ENCODE results near the gene ZMYM4. TPM values are rescaled to one million over a fixed set of nuclear protein-coding genes. Genes with fewer than 3 reads are reported as not detected.

Gene ZMYM4
- 10 to 100 TPM; 27.8 to 37.7 (median 28.8) TPM for total RNA-seq

DNA sequence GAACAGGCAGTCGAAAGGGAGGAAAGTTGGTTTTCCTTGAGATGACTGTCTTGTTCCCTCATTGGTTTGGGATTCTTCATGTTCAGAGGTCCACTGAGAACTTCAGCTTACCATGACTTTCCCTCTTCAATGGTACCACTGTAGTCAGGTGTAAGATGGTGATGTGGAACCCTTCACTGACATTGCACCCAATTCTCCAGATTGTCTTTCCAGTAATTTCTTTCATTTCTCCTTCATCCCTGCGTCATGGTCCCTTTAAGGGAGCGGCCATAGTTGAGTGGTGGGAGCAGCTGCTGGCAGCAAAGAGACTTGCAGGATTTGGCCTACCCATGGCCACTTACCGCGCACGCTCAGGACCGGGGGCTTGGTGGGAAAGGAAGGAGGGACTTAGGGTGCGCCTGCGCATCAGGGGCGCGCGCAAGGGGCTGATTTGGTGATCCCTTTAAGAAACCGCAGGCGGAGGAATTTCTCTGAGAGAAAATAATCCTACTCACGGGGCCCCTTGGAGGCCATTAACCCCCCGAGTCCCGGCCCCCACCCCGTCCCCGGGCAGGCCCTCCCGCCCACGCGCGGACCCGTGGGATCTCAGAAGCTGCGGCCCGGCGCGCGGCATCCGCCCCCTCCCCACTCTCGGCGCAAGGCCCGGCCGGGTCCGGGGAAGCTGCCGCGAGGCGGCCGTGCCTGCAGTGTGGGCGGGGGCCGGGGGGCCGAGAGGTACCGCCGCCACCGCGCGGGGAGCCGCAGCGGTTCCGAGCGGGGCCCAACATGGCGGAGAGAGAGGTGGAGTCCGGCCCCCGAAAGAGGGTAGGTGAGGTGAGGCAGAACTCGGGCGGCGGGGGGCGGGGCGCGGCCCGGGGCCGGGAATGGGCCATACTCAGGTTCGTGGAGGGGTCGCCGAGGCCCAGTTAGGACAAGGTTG, at the start of gene ZMYM4:
Gene ZMYM4, plus strand, starts transcription at position 428 of the 919 bp plus-strand sequence. Its CDS starts 338 bp downstream, at position 766.
- 50 to 79% methylated on average over 1 to 2 of the region's 65 CpGs for WGBS, 2 donors (ENCODE audit: low coverage in 1 of 2)
- no peaks in the 10 kb centered on the region for H3K36me3 ChIP-seq
- ATAC-seq: peak; percentile 96
- H3K27ac ChIP-seq: peak within 1 kb of the TSS; percentile 68 to 92 (median 91)
- peaks cover 0 to 40% (median 5%) of the 10 kb centered on the region in 3 donors for H3K4me1 ChIP-seq
- TF ChIP-seq EP300 (IDR thresholded peaks at IDR 0.05) (no peak), POLR2AphosphoS5 (IDR thresholded peaks at IDR 0.05) (peak; percentile 44), POLR2A (IDR thresholded peaks at IDR 0.05) (peak in 1 of 2 donors; percentile 24)
- TF ChIP-seq, protein P1, sequence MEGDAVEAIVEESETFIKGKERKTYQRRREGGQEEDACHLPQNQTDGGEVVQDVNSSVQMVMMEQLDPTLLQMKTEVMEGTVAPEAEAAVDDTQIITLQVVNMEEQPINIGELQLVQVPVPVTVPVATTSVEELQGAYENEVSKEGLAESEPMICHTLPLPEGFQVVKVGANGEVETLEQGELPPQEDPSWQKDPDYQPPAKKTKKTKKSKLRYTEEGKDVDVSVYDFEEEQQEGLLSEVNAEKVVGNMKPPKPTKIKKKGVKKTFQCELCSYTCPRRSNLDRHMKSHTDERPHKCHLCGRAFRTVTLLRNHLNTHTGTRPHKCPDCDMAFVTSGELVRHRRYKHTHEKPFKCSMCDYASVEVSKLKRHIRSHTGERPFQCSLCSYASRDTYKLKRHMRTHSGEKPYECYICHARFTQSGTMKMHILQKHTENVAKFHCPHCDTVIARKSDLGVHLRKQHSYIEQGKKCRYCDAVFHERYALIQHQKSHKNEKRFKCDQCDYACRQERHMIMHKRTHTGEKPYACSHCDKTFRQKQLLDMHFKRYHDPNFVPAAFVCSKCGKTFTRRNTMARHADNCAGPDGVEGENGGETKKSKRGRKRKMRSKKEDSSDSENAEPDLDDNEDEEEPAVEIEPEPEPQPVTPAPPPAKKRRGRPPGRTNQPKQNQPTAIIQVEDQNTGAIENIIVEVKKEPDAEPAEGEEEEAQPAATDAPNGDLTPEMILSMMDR (IDR thresholded peaks at IDR 0.05): peak in 1 of 4 experiments; percentile 29
- H3K27me3 ChIP-seq: no peaks in the 10 kb centered on the region
- H3K9me3 ChIP-seq: no peaks in the 10 kb centered on the region
- H3K4me3 ChIP-seq: peak within 1 kb of the TSS; percentile 90 to 98

DNA sequence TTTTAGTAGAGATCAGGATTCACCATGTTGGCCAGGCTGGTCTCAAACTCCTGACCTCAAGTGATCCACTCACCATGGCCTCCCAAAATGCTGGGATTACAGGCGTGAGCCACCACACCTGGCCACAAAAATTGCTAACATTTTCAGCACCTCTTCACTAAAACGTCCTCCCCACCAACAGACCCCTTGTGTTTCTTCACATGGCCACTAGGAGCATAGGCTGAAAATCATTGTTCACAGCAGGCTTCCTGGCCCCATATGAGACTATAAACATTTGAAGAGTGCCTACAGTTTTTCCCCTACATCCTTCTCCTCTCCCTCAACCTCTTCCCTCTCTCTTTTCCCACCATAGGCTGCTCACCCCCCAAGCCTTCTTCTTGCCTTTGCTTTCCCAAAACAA, 47.5 kb upstream of the ZMYM4 start:
- peaks cover 0 to 23% (median 0%) of the 10 kb centered on the region in 3 donors for H3K4me1 ChIP-seq
- H3K36me3 ChIP-seq: no peaks in the 10 kb centered on the region
- no peak overlapping the region for H3K27ac ChIP-seq
- H3K4me3 ChIP-seq: no peak overlapping the region
- 13 to 64% methylated on average over 1 to 2 of the region's 2 CpGs for WGBS, 2 donors (ENCODE audit: low coverage in 1 of 2)
- no peaks in the 10 kb centered on the region for H3K27me3 ChIP-seq
- TF ChIP-seq, protein P1 (IDR thresholded peaks at IDR 0.05): peak in 1 of 4 experiments; percentile 12
- no peak for TF ChIP-seq EP300 (IDR thresholded peaks at IDR 0.05)
- no peaks in the 10 kb centered on the region for H3K9me3 ChIP-seq
- ATAC-seq: no peak

DNA sequence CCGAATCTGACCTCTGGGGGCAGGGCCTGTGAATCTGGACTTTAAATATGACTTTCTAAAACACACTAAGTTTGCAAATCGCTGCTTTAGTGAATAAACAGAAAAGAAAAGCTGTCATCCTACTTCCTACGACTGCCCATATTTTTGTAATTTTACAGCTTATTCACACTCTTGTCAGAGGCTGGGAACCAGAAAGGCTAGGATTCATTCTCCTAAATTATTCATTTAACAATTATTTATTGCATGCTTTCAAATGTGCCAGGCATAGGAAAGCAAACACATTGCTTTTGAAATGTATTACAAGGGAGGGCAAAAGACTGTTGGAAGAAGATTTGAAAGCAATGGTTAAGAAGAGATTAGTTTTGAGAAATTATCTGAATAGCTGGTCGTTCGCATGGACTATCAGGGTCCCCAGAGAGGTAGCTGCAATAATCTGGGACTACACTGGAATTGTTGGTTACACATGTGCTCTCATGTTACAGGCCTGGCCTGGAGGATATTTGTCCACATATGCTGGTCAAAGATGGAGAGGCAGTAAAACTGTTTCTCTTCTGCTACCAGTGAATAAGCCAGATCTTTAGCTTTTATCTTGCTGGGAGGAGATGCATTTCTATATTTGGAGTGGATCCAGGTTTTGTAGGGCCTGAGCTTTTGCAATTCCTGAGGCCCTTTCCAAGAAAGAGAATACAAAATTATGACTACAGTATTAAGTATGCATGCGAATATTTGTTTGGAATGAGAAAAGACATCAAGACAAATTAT, 46.0 kb upstream of the ZMYM4 start:
- peak overlapping the region in 2 of 4 donors; percentile 38 to 41 for H3K27ac ChIP-seq

DNA sequence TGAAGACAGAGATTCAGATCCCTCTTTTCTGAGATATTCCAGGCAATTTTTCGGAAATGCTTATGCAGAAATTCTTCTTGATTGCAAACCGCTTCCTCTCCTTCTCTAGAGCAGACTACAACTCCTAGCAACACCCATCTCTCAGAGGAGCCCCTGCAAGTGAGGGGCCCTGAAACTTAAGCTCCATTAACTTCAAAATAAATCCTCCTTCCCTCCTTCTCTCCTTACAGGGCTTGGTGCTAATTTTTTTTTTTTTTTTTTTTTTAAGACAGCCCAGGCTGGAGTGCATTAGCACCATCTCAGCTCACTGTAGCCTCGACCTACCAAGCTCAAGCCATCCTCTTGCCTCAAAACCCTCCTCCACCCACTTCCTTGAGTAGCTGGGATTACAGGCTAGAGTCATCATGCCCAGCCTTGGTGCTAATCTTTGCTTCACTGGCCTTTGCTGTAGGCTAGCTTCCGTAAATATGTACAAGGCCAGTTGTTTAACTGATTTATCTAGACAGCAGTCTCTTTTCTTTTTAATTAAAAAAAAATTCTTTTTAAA, 45.4 kb upstream of the ZMYM4 start:
- peaks cover 0 to 23% (median 0%) of the 10 kb centered on the region in 3 donors for H3K4me1 ChIP-seq
- ATAC-seq: no peak
- no peaks in the 10 kb centered on the region for H3K36me3 ChIP-seq
- TF ChIP-seq POLR2AphosphoS5 (IDR thresholded peaks at IDR 0.05): no peak
- TF ChIP-seq, protein P1 (IDR thresholded peaks at IDR 0.05): no peak
- TF ChIP-seq POLR2A (IDR thresholded peaks at IDR 0.05): no peak
- no peak for TF ChIP-seq EP300 (IDR thresholded peaks at IDR 0.05)
- no peak overlapping the region for H3K4me3 ChIP-seq
- H3K9me3 ChIP-seq: no peaks in the 10 kb centered on the region
- 54% methylated on average over 4 of the region's 4 CpGs; no CpG with 5 or more reads in 1 of the 2 donors for whole genome bisulfite sequencing, 2 donors (ENCODE audit: low coverage in 1 of 2)
- peak overlapping the region in 1 of 4 donors; percentile 41 for H3K27ac ChIP-seq
- H3K27me3 ChIP-seq: no peaks in the 10 kb centered on the region

More for the DNA sequence above, 46.0 kb upstream of the ZMYM4 start:
- H3K4me1 ChIP-seq: peaks cover 0 to 23% (median 0%) of the 10 kb centered on the region in 3 donors
- no peak overlapping the region for H3K4me3 ChIP-seq
- TF ChIP-seq POLR2AphosphoS5 (IDR thresholded peaks at IDR 0.05): peak; percentile 44
- TF ChIP-seq, protein P1 (IDR thresholded peaks at IDR 0.05): no peak
- H3K9me3 ChIP-seq: no peaks in the 10 kb centered on the region
- no peaks in the 10 kb centered on the region for H3K36me3 ChIP-seq
- no peaks in the 10 kb centered on the region for H3K27me3 ChIP-seq
- ATAC-seq: peak; percentile 72
- WGBS, 2 donors (ENCODE audit: low coverage in 1 of 2): 28 to 36% methylated on average over 5 to 6 of the region's 6 CpGs
